HG03103 (cell line): ENCODE measurements around the gene TMEM175.

Experiments
- ATAC-seq: cut with Tn5 transposase; IDR thresholded peaks from one replicate; pipeline ENCODE4 v1.9.1; 2021; ENCODE audit warnings: low read depth; ENCODE audit not compliant: unreplicated experiment

TMEM175 gene

GRCh38 chr4:898869-899555 is 33.2 kb upstream of the TMEM175 start:
- ATAC-seq = no peak

- no peak for ATAC-seq
These were observed 32.7 kb upstream of the TMEM175 start for GRCh38 chr4:899556-899906.

GRCh38 chr4:900073-900472 is 32.2 kb upstream of the TMEM175 start:
- ATAC-seq = no peak

GRCh38 chr4:900721-901120 is 31.5 kb upstream of the TMEM175 start:
- no peak for ATAC-seq

- no peak for ATAC-seq
These were observed 30.9 kb upstream of the TMEM175 start for GRCh38 chr4:901192-901910.

GRCh38 chr4:903066-904046 is 28.9 kb upstream of the TMEM175 start:
- no peak for ATAC-seq

- no peak for ATAC-seq
These were observed 26.5 kb upstream of the TMEM175 start for GRCh38 chr4:905485-906338.

GRCh38 chr4:906339-907102 is 25.7 kb upstream of the TMEM175 start:
- ATAC-seq = no peak

- no peak for ATAC-seq
These were observed 25.2 kb upstream of the TMEM175 start for GRCh38 chr4:907103-907400.

GRCh38 chr4:907691-908425 is 24.4 kb upstream of the TMEM175 start:
- no peak for ATAC-seq

- no peak for ATAC-seq
These were observed 23.1 kb upstream of the TMEM175 start for GRCh38 chr4:909131-909571.

GRCh38 chr4:909821-910220 is 22.4 kb upstream of the TMEM175 start:
- no peak for ATAC-seq

- no peak for ATAC-seq
These were observed 21.7 kb upstream of the TMEM175 start for GRCh38 chr4:910366-911091.

GRCh38 chr4:911221-911751 is 21.0 kb upstream of the TMEM175 start:
- ATAC-seq = no peak

GRCh38 chr4:911871-912490 is 20.3 kb upstream of the TMEM175 start:
- ATAC-seq = no peak

GRCh38 chr4:912548-913279 is 19.5 kb upstream of the TMEM175 start:
- ATAC-seq = no peak

GRCh38 chr4:913280-913618 is 19.0 kb upstream of the TMEM175 start:
- no peak for ATAC-seq
